ENCODE measurements around the gene CD300LG. TPM values are rescaled to one million over a fixed set of nuclear protein-coding genes. Genes with fewer than 3 reads are reported as not detected.
A peak's percentile ranks its signal among the peaks of the same experiment; 100 is the strongest.

The CD300LG gene
- total and polyA plus RNA-seq, 12 donors, result 0.78 to 7.3 (median 2.4) TPM

- 61 to 67% (median 63%) methylated on average over 4 of the region's 4 CpGs for WGBS, 4 donors
- H3K27ac ChIP-seq, result no peak overlapping the region
- intact Hi-C loops (cut with DNase I), result loop anchor here (5.0 to 10.0 kb wide), 3 partner anchors 63 to 151 kb away; partner anchors contain the start of gene CFAP97D1 (in 1 of the 2)
- no peaks in the 10 kb centered on the region for H3K9me3 ChIP-seq (replicated peaks in 1 of 3)
- H3K27me3 ChIP-seq, result no peaks in the 10 kb centered on the region
- DNase-seq, result no peak
- H3K4me1 ChIP-seq (replicated peaks in 1 of 2), result no peaks in the 10 kb centered on the region
- no peak overlapping the region for H3K4me3 ChIP-seq
- no peaks in the 10 kb centered on the region for H3K36me3 ChIP-seq (replicated peaks in 1 of 2)
- TF ChIP-seq POLR2A (IDR thresholded peaks at IDR 0.05) (no peak), CTCF (IDR thresholded peaks at IDR 0.05) (no peak)
Measured at GRCh38 chr17:43845766-43846165, 1.2 kb upstream of the CD300LG start.

- Histone ChIP-seq H3K27me3 (no peaks in the 10 kb centered on the region), H3K36me3 (replicated peaks in 1 of 2) (no peaks in the 10 kb centered on the region), H3K27ac (no peak overlapping the region), H3K4me1 (replicated peaks in 1 of 2) (no peaks in the 10 kb centered on the region), H3K4me3 (no peak overlapping the region), H3K9me3 (replicated peaks in 1 of 3) (no peaks in the 10 kb centered on the region)
- TF ChIP-seq CTCF (IDR thresholded peaks at IDR 0.05), result peak; percentile 90 to 96 (median 94)
- TF ChIP-seq POLR2A (IDR thresholded peaks at IDR 0.05), result no peak
- WGBS, 4 donors, result 6 to 11% (median 9%) methylated on average over 6 to 13 of the region's 13 CpGs
- peak; percentile 76 to 91 (median 87) for DNase-seq
- intact Hi-C loops (cut with DNase I), result loop anchor here (5.0 to 10.0 kb wide), 3 partner anchors 64 to 151 kb away; partner anchors contain the start of gene CFAP97D1 (in 1 of the 2)
Measured at GRCh38 chr17:43846221-43846712, 709 bp upstream of the CD300LG start.

- Histone ChIP-seq H3K4me1 (replicated peaks in 1 of 2) (no peaks in the 10 kb centered on the region), H3K9me3 (replicated peaks in 1 of 3) (no peaks in the 10 kb centered on the region), H3K4me3 (no peak overlapping the region), H3K27ac (no peak overlapping the region), H3K27me3 (no peaks in the 10 kb centered on the region), H3K36me3 (replicated peaks in 1 of 2) (no peaks in the 10 kb centered on the region)
- intact Hi-C loops (cut with DNase I), result loop anchor here (5.0 to 10.0 kb wide), 3 partner anchors 66 to 154 kb away; partner anchors contain the start of gene CFAP97D1 (in 1 of the 2)
- TF ChIP-seq POLR2A (IDR thresholded peaks at IDR 0.05) (no peak), CTCF (IDR thresholded peaks at IDR 0.05) (no peak)
- DNase-seq, result no peak
- WGBS, 4 donors, result 74 to 93% (median 86%) methylated on average over 10 of the region's 10 CpGs
Measured at GRCh38 chr17:43848601-43849000, 1.6 kb downstream of the CD300LG start.

- Histone ChIP-seq H3K27ac (no peak overlapping the region), H3K4me3 (no peak overlapping the region), H3K4me1 (replicated peaks in 1 of 2) (no peaks in the 10 kb centered on the region), H3K36me3 (replicated peaks in 1 of 2) (no peaks in the 10 kb centered on the region), H3K9me3 (replicated peaks in 1 of 3) (no peaks in the 10 kb centered on the region), H3K27me3 (no peaks in the 10 kb centered on the region)
- no peak for TF ChIP-seq CTCF (IDR thresholded peaks at IDR 0.05)
- no peak for TF ChIP-seq POLR2A (IDR thresholded peaks at IDR 0.05)
- 89 to 93% (median 91%) methylated on average over 3 to 8 of the region's 8 CpGs for WGBS, 4 donors
- no peak for DNase-seq
- intact Hi-C loops (cut with DNase I), result loop anchor here (5.0 to 10.0 kb wide), 3 partner anchors 67 to 154 kb away; partner anchors contain the start of gene CFAP97D1 (in 1 of the 2)
Measured at GRCh38 chr17:43849116-43849515, 2.1 kb downstream of the CD300LG start.

Data from adrenal gland (tissue), 12 donors.